GM15510 (cell line): ENCODE data around the gene LMNB1.

Experiments used
- POLR2A ChIP-seq: IDR thresholded peaks from 3 replicates; pipeline ENCODE4 v1.6.1; 2011; ENCODE audit warnings: borderline replicate concordance; ENCODE audit not compliant: insufficient read length; ENCODE audit errors: extremely low read depth

LMNB1 gene

DNA sequence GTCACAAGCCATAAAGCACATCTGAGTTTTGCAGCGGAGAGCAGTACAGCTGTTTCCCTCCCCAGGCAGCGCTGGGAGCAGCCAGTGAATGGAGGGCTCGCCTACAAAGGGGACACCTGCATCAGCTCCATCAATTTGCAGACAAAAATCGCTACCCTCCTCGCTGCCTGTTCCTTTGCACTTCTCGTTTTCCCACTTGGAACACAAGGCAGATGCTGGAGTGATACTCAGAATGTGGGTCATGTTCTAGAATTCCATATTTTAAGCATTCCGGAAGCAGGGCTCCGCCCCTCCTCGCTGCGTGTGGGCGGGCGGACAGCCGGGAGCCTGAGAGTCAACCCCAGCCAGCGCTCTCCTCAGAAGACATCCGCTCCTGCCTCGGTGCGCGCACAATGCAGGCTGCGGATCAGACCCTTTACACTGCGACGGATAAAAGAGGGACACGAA, 92.1 kb downstream of the LMNB1 start:
- no peak for TF ChIP-seq POLR2A

DNA sequence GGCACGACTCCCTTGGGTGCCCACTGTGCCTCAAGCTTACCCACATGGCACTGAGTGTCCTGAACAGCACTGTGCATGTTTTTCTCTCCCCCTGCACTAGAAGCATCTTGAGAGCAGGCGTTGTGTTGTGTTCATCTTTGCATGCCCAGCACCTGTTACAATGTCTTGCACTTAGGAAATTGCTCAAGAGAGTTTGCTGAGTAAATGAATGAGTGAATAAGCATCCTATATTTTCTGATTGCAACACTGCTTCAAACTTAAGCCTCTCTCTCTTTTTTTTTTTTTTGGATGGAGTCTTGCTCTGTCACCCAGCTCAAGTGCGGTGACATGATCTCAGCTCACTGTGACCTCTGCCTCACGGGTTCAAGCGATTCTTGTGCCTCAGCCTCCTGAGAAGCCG, 94.5 kb downstream of the LMNB1 start:
- no peak for TF ChIP-seq POLR2A

DNA sequence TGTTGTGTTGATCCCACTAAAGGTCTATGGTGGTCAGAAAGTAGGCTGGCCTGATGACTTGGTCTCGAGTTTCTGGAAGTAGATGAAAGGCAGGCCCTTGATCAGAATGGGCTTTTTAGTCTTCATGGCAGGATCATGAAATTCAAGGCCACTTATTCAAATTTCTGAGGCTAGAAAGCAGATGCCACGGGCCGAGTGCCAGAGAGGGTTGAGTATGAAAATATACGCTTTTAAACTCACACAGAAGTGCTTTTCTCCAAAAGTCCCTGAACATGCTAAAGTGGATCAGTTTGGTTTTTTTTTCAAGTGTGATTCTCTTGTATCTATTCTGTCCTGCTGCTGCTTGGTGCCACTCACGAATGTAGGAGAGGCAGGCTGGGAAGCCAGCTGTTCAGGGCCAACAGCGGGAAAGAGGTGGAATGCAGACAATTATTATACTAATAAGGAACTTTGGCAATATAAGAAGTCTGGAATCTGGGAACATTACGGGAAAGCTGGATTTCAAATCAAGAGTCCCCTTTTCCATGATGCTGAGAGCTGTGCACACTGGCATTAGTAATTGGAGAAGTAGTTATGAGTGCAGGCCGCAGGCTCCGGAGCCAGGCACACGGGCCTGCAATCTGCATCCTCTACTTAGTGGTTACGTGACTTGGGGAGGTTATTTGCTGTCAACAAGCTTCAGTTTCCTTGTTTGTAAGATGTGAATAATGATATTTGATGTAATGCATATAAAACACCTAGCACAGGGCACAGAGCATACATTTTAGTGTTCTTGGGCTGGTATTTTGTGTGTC, 95.8 kb downstream of the LMNB1 start:
- no peak for TF ChIP-seq POLR2A

DNA sequence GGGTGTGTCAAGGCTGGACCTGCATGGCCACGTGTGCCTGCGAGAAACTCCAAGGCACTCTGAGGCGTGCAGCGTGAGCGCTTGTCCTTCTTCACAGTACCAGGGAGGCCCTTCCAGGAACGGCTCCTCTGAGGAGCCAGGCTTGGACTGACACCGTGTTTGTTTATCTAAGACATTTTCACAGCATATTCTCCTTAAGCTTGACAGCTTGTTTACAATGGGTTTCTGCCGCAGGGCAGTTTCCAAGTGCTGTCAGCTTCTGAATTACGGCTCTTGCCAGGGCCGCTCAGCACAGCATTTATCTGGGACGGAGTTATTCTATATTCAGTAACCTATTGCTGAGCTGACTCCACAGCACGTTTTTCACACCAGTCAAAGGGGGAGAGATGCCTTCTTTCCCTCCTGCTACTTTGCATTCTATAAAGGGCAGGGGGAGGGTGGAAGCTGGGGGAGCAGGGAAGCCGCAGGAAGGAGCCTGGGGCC, 98.4 kb downstream of the LMNB1 start:
- TF ChIP-seq POLR2A: no peak

DNA sequence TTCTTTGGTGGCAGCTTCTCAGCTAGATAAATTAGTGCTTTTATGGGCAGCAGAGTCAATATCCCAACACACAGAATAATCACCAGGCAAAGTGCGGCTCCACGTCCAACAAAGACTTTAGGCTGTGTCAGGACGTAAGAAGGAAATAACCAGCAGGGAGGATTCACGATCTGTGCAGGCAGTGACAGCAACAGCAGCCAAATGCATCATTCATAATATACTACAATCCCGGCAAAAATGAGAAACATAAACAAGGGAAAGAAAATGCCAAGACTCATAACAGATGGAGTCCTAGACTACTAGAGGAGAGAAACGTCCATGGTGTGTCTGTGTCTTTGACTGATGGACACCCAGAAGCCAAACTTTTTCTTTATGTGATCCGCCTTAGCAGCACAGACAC, 100.7 kb downstream of the LMNB1 start:
- TF ChIP-seq POLR2A: no peak

DNA sequence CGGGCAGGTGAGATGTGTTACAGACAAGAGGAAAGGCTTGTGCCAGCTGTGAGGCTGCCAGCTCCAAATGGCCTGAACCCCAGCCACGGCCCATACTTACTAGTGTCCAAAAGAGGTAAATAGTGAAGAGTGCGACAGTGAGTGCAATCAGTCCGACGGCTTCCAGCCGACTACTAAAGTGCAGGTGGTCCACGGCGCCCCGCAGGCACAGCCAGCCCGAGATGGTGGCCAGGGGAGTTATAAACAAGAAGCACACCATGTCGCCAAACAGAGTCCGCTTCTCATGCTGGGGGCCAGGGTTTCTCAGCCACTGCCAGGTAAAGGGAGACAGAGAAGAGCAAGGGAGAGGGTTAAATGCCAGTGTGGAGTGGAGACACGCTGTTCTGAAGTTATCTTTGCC, 101.1 kb downstream of the LMNB1 start:
- no peak for TF ChIP-seq POLR2A

DNA sequence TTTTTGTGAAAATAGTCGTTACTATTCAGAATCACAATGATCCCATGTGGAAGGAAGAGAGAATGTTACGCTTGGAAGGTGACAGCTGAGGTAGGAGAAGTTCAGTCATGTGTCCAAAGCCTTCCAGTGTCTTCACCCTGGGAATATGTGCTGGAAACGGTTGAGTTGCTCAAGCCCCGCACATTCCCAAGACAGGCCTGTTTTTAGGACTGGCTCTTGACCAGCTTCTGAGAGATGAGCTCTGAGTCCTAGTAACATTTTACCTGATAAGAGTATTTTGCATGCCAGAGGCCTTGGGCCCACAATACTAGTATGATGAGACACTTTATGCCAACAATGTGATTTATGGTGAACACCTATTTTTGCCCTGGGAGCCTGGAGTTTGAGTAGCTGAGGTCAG, 101.7 kb downstream of the LMNB1 start:
- TF ChIP-seq POLR2A: no peak

DNA sequence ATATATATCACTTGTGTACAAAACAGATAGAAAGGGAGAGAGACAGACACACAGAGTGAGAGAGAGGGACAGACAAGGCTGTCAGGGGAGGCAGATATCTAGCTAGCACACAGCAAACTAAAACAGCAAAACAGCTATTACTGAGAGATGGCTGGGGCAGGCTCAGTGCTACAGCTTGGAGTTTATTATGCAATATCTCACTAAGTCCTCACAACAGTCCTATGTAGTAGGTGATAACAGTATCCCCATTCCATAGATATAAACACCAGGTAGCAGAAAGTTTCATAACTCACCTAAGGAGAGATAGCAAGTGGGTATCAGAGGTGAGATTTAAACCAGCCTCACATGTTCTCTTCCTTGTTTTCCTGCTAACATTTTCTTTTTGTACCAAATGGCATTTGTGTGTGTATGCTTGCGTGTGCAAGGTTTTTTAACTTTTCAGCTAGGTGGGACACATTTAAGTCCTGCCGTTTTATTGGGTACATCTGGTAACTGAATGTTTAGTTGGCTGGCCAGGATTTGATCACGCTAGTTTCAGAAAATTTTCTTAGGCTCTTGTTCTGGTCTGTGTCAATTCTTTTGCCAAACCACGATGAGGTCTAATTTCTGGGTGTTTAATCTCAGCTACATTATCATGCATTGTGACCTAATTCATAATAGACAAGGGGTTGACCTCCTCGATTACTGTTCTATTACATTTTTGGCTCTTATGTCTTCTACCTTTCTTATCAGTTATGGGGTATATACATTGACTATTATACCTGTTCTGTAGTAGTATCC, 105.1 kb downstream of the LMNB1 start:
- TF ChIP-seq POLR2A: no peak

DNA sequence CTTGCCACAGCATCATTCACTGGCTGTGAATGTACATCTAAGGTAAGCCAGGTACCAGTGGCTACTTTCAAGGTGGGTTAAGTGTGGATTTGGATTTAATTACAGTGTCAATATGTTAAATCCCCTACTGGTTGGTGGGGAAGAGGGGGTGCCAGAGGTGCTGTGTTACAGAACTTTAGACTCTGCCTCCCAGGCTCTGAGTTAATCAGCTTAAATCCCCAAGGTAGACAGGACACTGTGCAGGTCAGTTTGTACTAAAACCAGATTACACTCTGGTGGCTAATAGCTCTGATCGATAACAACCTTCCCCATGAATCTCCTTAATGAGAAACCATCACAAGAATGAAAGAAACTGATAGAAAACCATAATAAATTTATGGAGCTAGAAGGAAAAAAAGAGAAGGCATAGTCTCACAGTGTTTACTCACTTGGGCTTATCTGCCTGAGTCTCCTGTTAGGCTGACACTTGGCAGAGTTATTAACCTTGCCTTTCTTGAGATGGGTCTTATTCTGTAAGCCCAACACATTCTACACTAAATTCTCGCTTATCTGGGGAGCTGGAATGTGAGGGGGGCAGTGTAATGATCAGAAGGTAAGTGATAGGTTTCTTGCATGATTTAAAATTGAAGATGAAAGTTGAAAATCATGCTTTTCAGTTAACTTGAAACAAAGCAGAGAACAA, 106.8 kb downstream of the LMNB1 start:
- no peak for TF ChIP-seq POLR2A

DNA sequence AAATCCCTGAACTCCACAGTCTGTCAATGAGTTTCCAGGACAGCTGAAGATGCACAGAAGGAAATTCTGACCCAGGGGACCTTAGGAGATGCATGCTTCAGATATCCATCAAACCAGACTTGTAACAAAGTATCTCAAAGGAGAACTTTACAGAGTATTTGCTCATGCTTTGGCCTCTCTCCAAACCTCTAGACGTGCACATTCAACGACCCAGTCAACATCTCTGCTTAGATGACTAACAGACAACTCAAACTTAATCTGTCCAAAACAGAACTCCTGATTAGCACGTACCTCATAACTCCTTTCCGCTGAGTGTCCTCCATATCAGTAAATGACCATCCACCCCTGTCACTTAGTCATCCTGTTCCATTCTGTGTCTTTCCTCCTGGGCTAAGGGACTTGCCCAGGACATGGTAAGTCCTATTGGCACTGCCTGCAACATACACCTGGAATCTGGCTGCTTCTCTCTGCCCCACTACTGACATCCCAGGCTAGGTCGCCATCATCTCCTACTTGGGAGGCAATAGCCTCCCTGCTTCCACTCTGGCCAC, 107.4 kb downstream of the LMNB1 start:
- no peak for TF ChIP-seq POLR2A
